SK-N-SH (cell line): ENCODE measurements around the gene VWC2L. TPM values are rescaled to one million over a fixed set of nuclear protein-coding genes. Genes with fewer than 3 reads are reported as not detected.

Experiments
- CTCF ChIA-PET: fragments of 300-600, 350-600 bp; formaldehyde crosslinking; extraction: SDS; loops from one replicate; lab custom pipeline; 2021; lab: Yijun Ruan, JAX
- POLR2A ChIA-PET: fragments of 350-600 bp; sonication (Branson Sonifier 250); formaldehyde crosslinking; extraction: SDS; loops from one replicate; lab custom pipeline; 2020; ENCODE audit warnings: antibody characterized with exemption, inconsistent platforms; lab: Yijun Ruan, JAX
- DNase-seq: peaks from one replicate; pipeline ENCODE4 v3.0.0; 2012
- H2AFZ ChIP-seq: fragments of 200-600 bp; sonication (generic); 2 replicates; pipeline ENCODE4 v1.8.1; 2016; ENCODE audit warnings: antibody characterized with exemption, mild to moderate bottlenecking, low read depth
- H3F3A ChIP-seq: fragments of 200-600 bp; sonication (generic); replicated peaks from 2 replicates; pipeline ENCODE3; 2016; ENCODE audit warnings: antibody characterized with exemption, mild to moderate bottlenecking; ENCODE audit not compliant: insufficient read depth
- H3K27ac ChIP-seq, 2 experiments: fragments of 200-500 bp in 1 of 2; fragments of 200-600 bp in 1 of 2; sonication (Bioruptor generic) in 1 of 2; sonication (generic), shearing (Covaris generic) in 1 of 2; 2 replicates each; pipeline versions ENCODE4 v1.5.1 to v1.6.1; 2014 to 2016; ENCODE audit warnings: low read depth in 2 of 2, inconsistent platforms in 1 of 2, low read length in 1 of 2, mild to moderate bottlenecking in 1 of 2, mixed read lengths in 1 of 2
- H3K27me3 ChIP-seq: fragments of 200-600 bp; sonication (generic), shearing (Covaris generic); 2 replicates; pipeline ENCODE4 v1.6.1; 2016; ENCODE audit warnings: mixed run types; ENCODE audit not compliant: insufficient read depth
- H3K36me3 ChIP-seq, 2 experiments: fragments of 200-500 bp in 1 of 2; fragments of 200-600 bp in 1 of 2; sonication (Bioruptor generic) in 1 of 2; sonication (generic) in 1 of 2; replicated peaks in 1 of 2; 2 replicates each; pipeline versions ENCODE3 to v1.5.1; 2014 to 2016; ENCODE audit warnings: low read length in 1 of 2, mild to moderate bottlenecking in 1 of 2; ENCODE audit not compliant: insufficient read depth in 2 of 2, control insufficient read depth in 1 of 2
- H3K4me1 ChIP-seq, 2 experiments: fragments of 200-500 bp in 1 of 2; fragments of 200-600 bp in 1 of 2; sonication (Bioruptor generic) in 1 of 2; sonication (generic), shearing (Covaris generic) in 1 of 2; 2 replicates each; pipeline versions ENCODE4 v1.5.1 to v1.6.1; 2014 to 2016; ENCODE audit warnings: low read depth in 1 of 2, low read length in 1 of 2, mixed run types in 1 of 2; ENCODE audit not compliant: insufficient read depth in 2 of 2, control insufficient read depth in 1 of 2
- H3K4me2 ChIP-seq: fragments of 200-600 bp; sonication (generic), shearing (Covaris generic); 2 replicates; pipeline ENCODE4 v1.6.1; 2017; ENCODE audit warnings: mixed run types
- H3K4me3 ChIP-seq, 2 experiments: fragments of 200-500 bp in 1 of 2; fragments of 200-600 bp in 1 of 2; sonication (Bioruptor generic) in 1 of 2; sonication (generic), shearing (Covaris generic) in 1 of 2; 2 replicates each; pipeline versions ENCODE4 v1.5.1 to v1.8.1; 2014 to 2016; ENCODE audit warnings: low read depth in 2 of 2, inconsistent platforms in 1 of 2, low read length in 1 of 2, mild to moderate bottlenecking in 1 of 2, mixed read lengths in 1 of 2, moderate library complexity in 1 of 2
- H3K79me2 ChIP-seq: fragments of 200-600 bp; sonication (generic); 2 replicates; pipeline ENCODE4 v1.8.1; 2017; ENCODE audit warnings: mild to moderate bottlenecking; ENCODE audit not compliant: insufficient read depth
- H3K9ac ChIP-seq: fragments of 200-600 bp; sonication (generic); 2 replicates; pipeline ENCODE4 v1.6.1; 2017; ENCODE audit warnings: mixed run types
- H3K9me2 ChIP-seq: fragments of 200-600 bp; sonication (generic); 2 replicates; pipeline ENCODE4 v1.6.1; 2017; ENCODE audit warnings: mixed run types
- H3K9me3 ChIP-seq: fragments of 200-600 bp; sonication (generic); 2 replicates; pipeline ENCODE4 v1.6.1; 2017; ENCODE audit warnings: mixed run types, mild to moderate bottlenecking, moderate library complexity
- H4K20me1 ChIP-seq: fragments of 200-600 bp; sonication (generic); 2 replicates; pipeline ENCODE4 v1.6.1; 2017; ENCODE audit warnings: mild to moderate bottlenecking, mixed run types; ENCODE audit not compliant: insufficient read depth
- CTCF ChIP-seq: fragments of 200-600 bp; sonication (generic); IDR thresholded peaks from 2 replicates; pipeline ENCODE4 v1.6.1; 2017; ENCODE audit warnings: antibody characterized with exemption, mild to moderate bottlenecking, moderate library complexity
- EP300 ChIP-seq, 2 experiments: IDR thresholded peaks; 2 replicates each; pipeline versions ENCODE4 v1.4.0 to v1.6.1; 2012; ENCODE audit warnings: borderline replicate concordance in 1 of 2, low read depth in 1 of 2, low read length in 1 of 2
- GATA2 ChIP-seq: sonication (generic); formaldehyde crosslinking; IDR thresholded peaks from 2 replicates; pipeline ENCODE4 v1.5.0; 2020; ENCODE audit warnings: mild to moderate bottlenecking, missing genetic modification reagents
- IRF3 ChIP-seq: fragments of 150-350 bp; IDR thresholded peaks from 2 replicates; pipeline ENCODE4 v1.6.1; 2016; ENCODE audit warnings: mild to moderate bottlenecking, low read depth, low read length
- JUND ChIP-seq: IDR thresholded peaks from 2 replicates; pipeline ENCODE4 v1.4.0; 2012
- MAX ChIP-seq: IDR thresholded peaks from 2 replicates; pipeline ENCODE4 v1.4.0; 2012; ENCODE audit warnings: low read depth
- MEF2A ChIP-seq: IDR thresholded peaks from 2 replicates; pipeline ENCODE4 v1.4.0; 2012; ENCODE audit warnings: low read depth, borderline replicate concordance
- MXI1 ChIP-seq: IDR thresholded peaks from 2 replicates; pipeline ENCODE4 v1.6.1; 2012; ENCODE audit warnings: mild to moderate bottlenecking, low read depth, low read length, improper control_type of control experiment
- NFIC ChIP-seq: IDR thresholded peaks from 2 replicates; pipeline ENCODE4 v1.4.0; 2012; ENCODE audit warnings: borderline replicate concordance
- NRF1 ChIP-seq: IDR thresholded peaks from 2 replicates; pipeline ENCODE4 v1.6.1; 2012; ENCODE audit warnings: low read depth, mild to moderate bottlenecking, low read length
- POLR2AphosphoS5 ChIP-seq: IDR thresholded peaks from 2 replicates; pipeline ENCODE4 v1.6.1; 2012; ENCODE audit warnings: low read depth, low read length
- RFX5 ChIP-seq: IDR thresholded peaks from 2 replicates; pipeline ENCODE4 v1.6.1; 2012; ENCODE audit warnings: mild to moderate bottlenecking, improper control_type of control experiment, low read length
- SMC3 ChIP-seq: IDR thresholded peaks from 2 replicates; pipeline ENCODE4 v1.6.1; 2012; ENCODE audit warnings: low read depth, low read length, improper control_type of control experiment
- TAF1 ChIP-seq: IDR thresholded peaks from 2 replicates; pipeline ENCODE4 v1.6.1; 2012; ENCODE audit warnings: low read depth, mild to moderate bottlenecking, low read length, moderate library complexity, borderline replicate concordance
- TCF12 ChIP-seq: IDR thresholded peaks from 2 replicates; pipeline ENCODE4 v1.4.0; 2012
- TEAD4 ChIP-seq: IDR thresholded peaks from 2 replicates; pipeline ENCODE4 v1.4.0; 2012; ENCODE audit warnings: mild to moderate bottlenecking, borderline replicate concordance; ENCODE audit not compliant: insufficient read depth
- YY1 ChIP-seq: IDR thresholded peaks from 2 replicates; pipeline ENCODE4 v1.4.0; 2012; ENCODE audit warnings: low read depth, mild to moderate bottlenecking
- WGBS: methylation state at CpG from one replicate; pipeline ENCODE4 v1.1.6; 2017; ENCODE audit warnings: low lambda C conversion rate; 5-methylcytosine and 5-hydroxymethylcytosine counted together
- polyA plus RNA-seq, 3 experiments: library from polyadenylated mRNA; depleted of rRNA; stranded (reverse); fragments of >200 nt; gene quantifications; 2 replicates each; pipeline ENCODE4 v1.2.3, GENCODE V29; 2012

Gene VWC2L
- polyA plus RNA-seq, 1 of the 3 experiments (the other 2 are of a cell fraction): not detected

- CTCF ChIA-PET: no interaction called here
- H3K27ac ChIP-seq: no peak overlapping the region
- H4K20me1 ChIP-seq: no peaks in the 10 kb centered on the region
- no peak overlapping the region for H3K4me3 ChIP-seq
- H3K9me2 ChIP-seq: no peaks in the 10 kb centered on the region
- TF ChIP-seq RFX5 (no peak), MXI1 (no peak), SMC3 (no peak), TAF1 (no peak), TEAD4 (no peak), MAX (no peak), JUND (no peak), MEF2A (no peak), CTCF (no peak), NFIC (no peak), NRF1 (no peak)
- TF ChIP-seq, all 33 proteins: peak for 0
- H3K36me3 ChIP-seq: no peaks in the 10 kb centered on the region
- no peak overlapping the region for H3K9ac ChIP-seq
- H3K4me1 ChIP-seq: no peaks in the 10 kb centered on the region
- H3K27me3 ChIP-seq: no peaks in the 10 kb centered on the region
- H3K4me2 ChIP-seq: no peak overlapping the region
- no peaks in the 10 kb centered on the region for H3K79me2 ChIP-seq
- POLR2A ChIA-PET: no interaction called here
- H3F3A ChIP-seq: no peaks in the 10 kb centered on the region
- H2AFZ ChIP-seq: no peak overlapping the region
- 9% methylated on average over 1 of the region's 1 CpG for WGBS
- no peak for DNase-seq
- no peaks in the 10 kb centered on the region for H3K9me3 ChIP-seq
These were observed 200.2 kb downstream of the VWC2L start for GRCh38 chr2:214611015-214611414.

- Histone ChIP-seq H3F3A (no peaks in the 10 kb centered on the region), H3K27ac (no peak overlapping the region), H2AFZ (no peak overlapping the region), H3K79me2 (no peaks in the 10 kb centered on the region), H3K27me3 (no peaks in the 10 kb centered on the region), H3K4me1 (no peaks in the 10 kb centered on the region), H3K36me3 (no peaks in the 10 kb centered on the region), H3K9me3 (no peaks in the 10 kb centered on the region), H3K9ac (no peak overlapping the region), H4K20me1 (no peaks in the 10 kb centered on the region), H3K4me2 (no peak overlapping the region), H3K4me3 (no peak overlapping the region), H3K9me2 (no peaks in the 10 kb centered on the region)
- ChIA-PET CTCF (no interaction called here), POLR2A (no interaction called here)
- 63% methylated on average over 3 of the region's 3 CpGs for WGBS
- TF ChIP-seq NFIC (no peak), POLR2AphosphoS5 (no peak), GATA2 (CRISPR knock-in tag) (no peak), EP300 (IDR thresholded peaks at IDR 0.05; ENCODE audit: borderline replicate concordance in 1 of 2, low read depth in 1 of 2, low read length in 1 of 2) (no peak), YY1 (no peak), IRF3 (no peak), SMC3 (no peak), TCF12 (no peak), MAX (no peak)
- no peak for DNase-seq
These were observed 213.4 kb downstream of the VWC2L start for GRCh38 chr2:214624166-214624760.
